ENCODE measurements around the gene ALX4.

DNA sequence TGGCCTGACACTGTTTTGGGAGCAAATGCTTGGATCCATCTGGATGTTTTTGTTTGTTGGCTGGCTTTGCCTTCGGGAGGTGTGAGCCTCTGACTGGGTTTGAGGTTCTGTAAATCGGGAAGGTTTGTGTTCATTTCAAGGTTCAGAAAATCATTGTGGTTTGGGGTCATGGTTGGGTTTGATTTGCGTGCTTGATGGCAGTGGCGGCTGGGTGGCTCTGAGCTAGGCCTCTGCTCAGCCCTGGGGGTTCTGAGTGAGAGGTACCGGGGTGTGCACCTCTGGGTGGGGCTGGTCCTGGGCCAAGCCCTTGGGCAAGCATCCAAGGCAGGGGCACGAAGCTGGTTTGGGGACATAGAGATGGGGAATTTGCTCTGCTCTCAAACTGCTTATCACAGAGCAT, 37.0 kb upstream of the ALX4 start:
- TF ChIP-seq, protein P1, sequence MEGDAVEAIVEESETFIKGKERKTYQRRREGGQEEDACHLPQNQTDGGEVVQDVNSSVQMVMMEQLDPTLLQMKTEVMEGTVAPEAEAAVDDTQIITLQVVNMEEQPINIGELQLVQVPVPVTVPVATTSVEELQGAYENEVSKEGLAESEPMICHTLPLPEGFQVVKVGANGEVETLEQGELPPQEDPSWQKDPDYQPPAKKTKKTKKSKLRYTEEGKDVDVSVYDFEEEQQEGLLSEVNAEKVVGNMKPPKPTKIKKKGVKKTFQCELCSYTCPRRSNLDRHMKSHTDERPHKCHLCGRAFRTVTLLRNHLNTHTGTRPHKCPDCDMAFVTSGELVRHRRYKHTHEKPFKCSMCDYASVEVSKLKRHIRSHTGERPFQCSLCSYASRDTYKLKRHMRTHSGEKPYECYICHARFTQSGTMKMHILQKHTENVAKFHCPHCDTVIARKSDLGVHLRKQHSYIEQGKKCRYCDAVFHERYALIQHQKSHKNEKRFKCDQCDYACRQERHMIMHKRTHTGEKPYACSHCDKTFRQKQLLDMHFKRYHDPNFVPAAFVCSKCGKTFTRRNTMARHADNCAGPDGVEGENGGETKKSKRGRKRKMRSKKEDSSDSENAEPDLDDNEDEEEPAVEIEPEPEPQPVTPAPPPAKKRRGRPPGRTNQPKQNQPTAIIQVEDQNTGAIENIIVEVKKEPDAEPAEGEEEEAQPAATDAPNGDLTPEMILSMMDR (IDR thresholded peaks at IDR 0.05; ENCODE audit: borderline replicate concordance, extremely low read depth, low read length, poor library complexity, severe bottlenecking), result no peak
- TF ChIP-seq EZH2 (IDR thresholded peaks at IDR 0.05; ENCODE audit: borderline replicate concordance, low read depth, low read length, severe bottlenecking), result no peak

Measured in DND-41 (cell line).